ENCODE data around the gene METRN.

The METRN gene

DNA sequence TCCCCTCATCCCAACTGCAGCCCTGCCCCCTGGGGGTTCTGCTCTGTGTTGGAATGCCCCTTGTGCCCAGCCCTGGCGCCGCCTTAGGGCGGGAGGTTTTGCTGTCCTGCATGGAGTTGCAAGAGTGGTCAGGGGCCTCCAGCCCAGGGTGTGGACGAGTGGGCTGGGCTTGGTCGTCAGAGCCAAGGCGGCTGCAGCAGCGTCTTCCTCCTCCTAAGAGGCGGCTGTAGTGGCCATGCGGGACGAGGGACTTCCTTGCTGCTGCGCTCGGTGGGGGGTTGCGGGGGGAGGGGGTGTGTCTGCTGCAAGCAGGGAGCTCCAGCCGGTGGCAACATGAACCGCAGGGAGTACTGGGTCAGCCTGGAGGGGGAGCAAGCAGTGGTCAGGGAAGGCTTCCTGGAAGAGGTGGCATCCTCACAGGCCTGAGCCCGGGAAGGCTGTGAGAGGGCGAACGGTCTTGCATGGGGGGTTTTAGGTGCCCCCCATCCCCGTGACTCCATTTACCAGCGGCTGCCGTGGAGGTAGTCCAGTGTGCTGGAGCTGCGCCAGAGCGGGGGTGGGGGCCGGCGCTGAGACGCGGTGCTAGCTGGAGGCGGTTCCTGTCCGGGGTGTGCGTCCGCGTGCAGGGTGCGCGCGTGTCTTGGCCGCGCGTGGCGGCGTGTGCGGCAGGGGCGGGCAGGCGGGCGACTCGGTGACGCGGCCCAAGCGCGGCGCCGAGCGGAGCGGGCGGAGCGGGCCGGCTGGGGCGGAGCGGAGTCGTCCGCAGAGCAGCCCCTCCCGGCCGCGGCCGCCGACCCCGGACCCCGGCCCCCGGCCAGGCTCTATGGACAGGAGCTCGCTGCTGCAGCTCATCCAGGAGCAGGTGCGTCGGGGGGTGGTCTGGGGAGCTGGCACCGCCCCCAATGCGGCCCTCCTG is 39.7 kb upstream of the METRN start, which contains the start of gene RHBDL1:
Gene RHBDL1 (plus strand): TSS at position 704 of the 916 bp plus-strand sequence. CDS start 120 bp downstream, at position 824.
- H3K4me1 Mint-ChIP-seq (ENCODE audit: low read depth), result peaks cover 5% of the 10 kb centered on the region
- H3K27me3 Mint-ChIP-seq, result no peaks in the 10 kb centered on the region
- H3K27ac Mint-ChIP-seq, result no peak within 1 kb of the TSS
- peak within 1 kb of the TSS; percentile 35 for H3K4me3 Mint-ChIP-seq
- no peaks in the 10 kb centered on the region for H3K9me3 Mint-ChIP-seq (ENCODE audit: low read depth)
- H3K36me3 Mint-ChIP-seq, result no peaks in the 10 kb centered on the region

DNA sequence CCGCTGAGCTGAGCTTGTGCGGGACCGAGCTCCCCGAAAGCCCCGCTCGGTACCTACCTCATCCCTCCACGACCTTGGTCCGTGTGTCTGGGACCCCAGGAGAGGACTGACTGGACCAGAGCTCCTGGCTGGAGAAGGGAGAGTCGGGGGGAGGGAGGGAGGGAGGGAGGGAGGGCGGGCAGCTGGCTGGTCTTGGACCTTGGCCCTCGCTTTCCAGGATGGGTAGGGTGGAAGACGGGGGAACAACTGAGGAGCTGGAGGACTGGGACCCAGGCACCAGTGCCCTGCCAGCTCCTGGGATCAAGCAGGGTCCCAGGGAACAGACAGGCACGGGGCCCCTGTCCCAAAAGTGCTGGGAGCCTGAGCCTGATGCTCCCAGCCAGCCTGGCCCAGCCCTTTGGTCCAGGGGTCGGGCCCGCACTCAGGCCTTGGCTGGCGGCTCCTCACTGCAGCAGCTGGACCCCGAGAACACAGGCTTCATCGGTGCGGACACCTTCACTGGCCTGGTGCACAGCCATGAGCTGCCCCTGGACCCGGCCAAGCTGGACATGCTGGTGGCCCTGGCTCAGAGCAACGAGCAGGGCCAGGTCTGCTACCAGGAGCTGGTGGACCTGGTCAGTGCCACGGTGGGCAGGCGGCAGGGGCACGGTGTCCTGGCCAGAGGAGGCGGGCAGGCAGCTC is 38.9 kb upstream of the METRN start:
- no peaks in the 10 kb centered on the region for H3K27me3 Mint-ChIP-seq

DNA sequence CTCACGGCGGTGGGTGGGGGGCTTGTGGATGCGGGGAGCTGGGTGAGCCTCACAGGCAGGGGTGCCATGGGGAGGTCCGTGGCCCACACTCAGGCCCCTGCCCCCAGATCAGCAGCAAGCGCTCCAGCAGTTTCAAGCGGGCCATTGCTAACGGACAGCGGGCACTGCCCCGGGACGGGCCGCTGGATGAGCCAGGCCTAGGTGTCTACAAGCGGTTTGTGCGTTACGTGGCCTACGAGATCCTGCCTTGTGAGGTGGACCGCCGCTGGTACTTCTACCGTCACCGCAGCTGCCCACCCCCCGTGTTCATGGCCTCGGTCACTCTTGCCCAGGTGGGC is 38.4 kb upstream of the METRN start:
- peaks cover 11% of the 10 kb centered on the region for H3K4me1 Mint-ChIP-seq (ENCODE audit: low read depth)
- no peaks in the 10 kb centered on the region for H3K9me3 Mint-ChIP-seq (ENCODE audit: low read depth)
- H3K27ac Mint-ChIP-seq, result no peak overlapping the region
- no peak overlapping the region for H3K4me3 Mint-ChIP-seq
- no peaks in the 10 kb centered on the region for H3K36me3 Mint-ChIP-seq
- no peaks in the 10 kb centered on the region for H3K27me3 Mint-ChIP-seq

More for the DNA sequence above, 38.9 kb upstream of the METRN start:
- Mint-ChIP-seq H3K27ac (no peak overlapping the region), H3K36me3 (no peaks in the 10 kb centered on the region), H3K4me1 (ENCODE audit: low read depth) (peaks cover 7% of the 10 kb centered on the region), H3K9me3 (ENCODE audit: low read depth) (no peaks in the 10 kb centered on the region), H3K4me3 (no peak overlapping the region)

DNA sequence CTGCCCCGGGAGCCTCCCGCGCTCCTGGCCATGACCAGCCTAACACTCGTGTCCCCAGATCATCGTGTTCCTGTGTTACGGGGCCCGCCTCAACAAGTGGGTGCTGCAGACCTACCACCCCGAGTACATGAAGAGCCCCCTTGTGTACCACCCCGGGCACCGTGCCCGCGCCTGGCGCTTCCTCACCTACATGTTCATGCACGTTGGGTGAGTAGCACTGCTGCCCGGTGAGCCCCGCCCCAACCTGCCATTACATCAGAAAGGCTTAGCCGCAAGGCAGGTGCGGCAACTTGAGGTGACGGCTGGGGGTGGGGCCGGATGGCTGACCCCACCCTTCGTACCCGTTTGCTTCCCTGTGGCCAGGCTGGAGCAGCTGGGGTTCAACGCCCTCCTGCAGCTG is 38.0 kb upstream of the METRN start:
- H3K4me3 Mint-ChIP-seq, result no peak overlapping the region
- no peaks in the 10 kb centered on the region for H3K9me3 Mint-ChIP-seq (ENCODE audit: low read depth)
- peaks cover 15% of the 10 kb centered on the region for H3K4me1 Mint-ChIP-seq (ENCODE audit: low read depth)
- no peak overlapping the region for H3K27ac Mint-ChIP-seq
- no peaks in the 10 kb centered on the region for H3K27me3 Mint-ChIP-seq
- H3K36me3 Mint-ChIP-seq, result no peaks in the 10 kb centered on the region

DNA sequence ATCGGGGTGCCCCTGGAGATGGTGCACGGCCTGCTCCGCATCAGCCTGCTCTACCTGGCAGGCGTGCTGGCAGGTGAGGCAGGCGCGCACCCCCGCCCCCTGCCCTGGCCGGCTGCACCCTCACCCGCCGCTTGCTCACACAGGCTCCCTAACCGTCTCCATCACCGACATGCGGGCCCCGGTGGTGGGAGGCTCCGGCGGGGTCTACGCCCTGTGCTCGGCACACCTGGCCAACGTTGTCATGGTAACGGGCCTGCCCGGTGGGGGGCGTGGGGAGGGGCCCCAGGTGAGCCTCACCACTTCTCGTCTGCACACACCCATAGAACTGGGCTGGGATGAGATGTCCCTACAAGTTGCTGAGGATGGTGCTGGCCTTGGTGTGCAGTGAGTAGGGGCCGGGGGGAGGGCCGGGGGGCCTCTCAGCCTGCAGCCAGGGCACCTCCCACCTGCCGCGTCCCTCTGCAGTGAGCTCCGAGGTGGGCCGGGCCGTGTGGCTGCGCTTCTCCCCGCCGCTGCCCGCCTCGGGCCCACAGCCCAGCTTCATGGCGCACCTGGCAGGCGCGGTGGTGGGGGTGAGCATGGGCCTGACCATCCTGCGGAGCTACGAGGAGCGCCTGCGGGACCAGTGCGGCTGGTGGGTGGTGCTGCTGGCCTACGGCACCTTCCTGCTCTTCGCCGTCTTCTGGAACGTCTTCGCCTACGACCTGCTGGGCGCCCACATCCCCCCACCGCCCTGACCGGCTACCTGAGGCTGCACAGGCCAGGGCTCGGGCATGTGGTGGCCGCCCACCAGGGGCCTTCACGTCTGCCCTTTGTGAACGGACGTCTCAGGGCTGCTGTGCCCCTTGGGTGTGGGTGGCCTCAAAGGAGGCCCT is 37.4 kb upstream of the METRN start:
- Mint-ChIP-seq H3K36me3 (peaks cover 1% of the 10 kb centered on the region), H3K4me3 (no peak overlapping the region), H3K4me1 (ENCODE audit: low read depth) (peaks cover 17% of the 10 kb centered on the region), H3K9me3 (ENCODE audit: low read depth) (no peaks in the 10 kb centered on the region), H3K27ac (no peak overlapping the region), H3K27me3 (no peaks in the 10 kb centered on the region)

DNA sequence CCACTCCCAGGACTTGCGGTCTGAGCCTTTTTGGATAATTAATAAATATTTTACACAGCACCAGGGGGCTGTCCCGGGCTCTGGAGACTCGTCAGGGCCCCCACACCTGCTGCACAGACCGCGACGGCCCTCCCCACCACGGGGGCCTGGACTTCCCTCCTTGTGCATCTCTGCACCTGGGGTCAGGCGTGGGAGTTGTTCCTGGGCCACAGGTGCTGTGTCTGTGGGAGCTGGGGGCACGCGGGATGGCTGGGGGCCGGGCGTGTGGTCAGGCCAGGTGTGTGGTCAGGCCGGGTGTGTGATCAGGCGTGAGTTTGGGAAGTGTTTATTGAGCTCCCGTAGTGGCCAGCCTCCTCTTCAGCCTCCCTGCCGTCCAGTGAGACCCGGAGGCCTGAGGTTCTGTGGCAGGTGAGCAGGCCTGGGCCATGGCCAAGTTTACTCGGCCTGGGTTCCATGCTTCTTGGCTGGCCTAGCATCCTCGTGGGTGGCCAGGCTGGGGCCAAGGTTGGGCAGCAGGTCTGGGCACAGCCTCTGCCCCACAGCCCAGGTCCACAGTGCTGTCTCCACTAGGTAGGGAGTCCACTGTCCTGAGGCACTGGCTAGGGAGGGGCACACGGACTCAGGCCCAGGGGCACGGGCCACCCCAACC is 36.6 kb upstream of the METRN start:
- no peak overlapping the region for H3K27ac Mint-ChIP-seq
- no peaks in the 10 kb centered on the region for H3K9me3 Mint-ChIP-seq (ENCODE audit: low read depth)
- peaks cover 18% of the 10 kb centered on the region for H3K4me1 Mint-ChIP-seq (ENCODE audit: low read depth)
- peaks cover 2% of the 10 kb centered on the region for H3K36me3 Mint-ChIP-seq
- no peaks in the 10 kb centered on the region for H3K27me3 Mint-ChIP-seq
- H3K4me3 Mint-ChIP-seq, result no peak overlapping the region

DNA sequence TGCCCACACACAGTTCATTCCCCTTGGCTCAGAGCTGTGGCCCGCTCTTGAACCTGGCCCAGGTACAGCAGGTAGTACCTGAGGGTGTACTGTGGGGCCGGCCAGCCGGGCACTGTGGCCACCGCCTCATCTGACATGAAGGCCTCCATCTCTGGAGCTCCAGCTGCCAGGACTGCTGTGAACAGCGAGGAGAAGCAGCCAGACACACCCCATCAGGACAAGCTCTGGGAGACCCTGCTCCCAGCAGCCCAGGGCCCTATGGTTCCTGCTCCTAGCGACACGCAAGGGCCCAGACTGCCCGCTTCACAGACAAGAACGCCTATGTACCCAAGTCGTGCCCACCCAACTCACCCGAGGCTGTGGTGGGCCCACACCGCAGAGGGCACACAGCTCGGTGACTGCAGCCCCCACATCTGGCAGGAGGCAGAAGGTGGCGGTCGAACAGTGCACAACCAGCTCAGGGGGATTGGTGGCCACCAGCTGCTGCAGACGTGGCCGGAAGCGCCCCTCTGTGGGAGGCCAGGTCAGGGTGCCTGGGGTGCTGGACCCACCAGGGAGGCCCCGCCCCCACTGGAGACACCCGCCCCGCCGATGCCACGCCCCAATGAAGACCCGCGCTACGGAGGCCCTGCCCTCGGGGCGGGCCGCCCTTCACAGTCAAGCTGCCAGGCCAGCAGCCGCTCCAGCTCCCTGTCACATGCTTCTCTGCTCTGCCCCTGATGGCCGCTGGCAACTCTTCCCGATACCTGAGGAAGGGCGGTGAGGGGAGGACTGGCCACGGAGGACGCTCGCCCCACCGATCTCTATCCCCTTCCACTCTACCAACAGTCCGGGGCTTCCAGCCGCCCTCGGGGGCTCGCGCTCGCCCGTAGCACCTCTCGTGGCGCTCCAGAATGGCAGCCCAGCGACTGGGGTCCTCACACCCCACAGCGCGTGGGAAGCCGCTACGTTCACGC is 35.8 kb upstream of the METRN start:
- peak overlapping the region; percentile 41 for H3K27ac Mint-ChIP-seq
- H3K4me3 Mint-ChIP-seq, result peak overlapping the region; percentile 80

DNA sequence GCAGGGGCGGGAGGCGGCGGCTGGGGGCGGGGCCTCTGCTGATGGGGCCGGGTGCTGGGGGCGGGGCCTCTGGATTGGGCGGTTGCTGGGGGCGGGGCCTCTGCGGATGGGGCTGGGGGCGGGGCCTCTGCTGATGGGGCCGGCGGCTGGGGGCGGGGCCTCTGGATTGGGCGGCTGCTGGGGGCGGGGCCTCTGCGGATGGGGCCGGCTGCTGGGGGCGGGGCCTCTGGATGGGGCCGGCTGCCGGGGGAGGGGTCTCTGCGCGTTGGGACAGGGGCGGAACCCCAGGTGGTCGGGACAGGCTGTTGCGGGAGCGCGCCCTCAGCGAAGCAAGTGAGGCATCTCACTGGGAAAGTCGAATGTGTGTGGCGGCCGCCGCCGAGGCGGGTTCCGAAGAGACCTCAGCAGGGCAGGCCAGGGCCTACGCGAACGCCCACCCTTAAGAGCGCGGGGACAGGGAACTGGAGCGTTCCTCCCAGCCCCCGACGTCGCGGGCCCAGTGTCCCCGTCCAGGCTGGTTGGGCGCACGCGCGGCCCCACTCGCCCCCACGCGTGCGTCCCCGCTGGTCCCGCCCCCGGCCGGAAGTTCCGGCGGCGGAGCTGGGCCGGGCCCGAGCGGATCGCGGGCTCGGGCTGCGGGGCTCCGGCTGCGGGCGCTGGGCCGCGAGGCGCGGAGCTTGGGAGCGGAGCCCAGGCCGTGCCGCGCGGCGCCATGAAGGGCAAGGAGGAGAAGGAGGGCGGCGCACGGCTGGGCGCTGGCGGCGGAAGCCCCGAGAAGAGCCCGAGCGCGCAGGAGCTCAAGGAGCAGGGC is 34.9 kb upstream of the METRN start, which contains the start of gene STUB1:
Gene STUB1 (plus strand): TSS at position 597 of the 811 bp plus-strand sequence. CDS start 116 bp downstream, at position 713.
- Mint-ChIP-seq H3K4me3 (peak within 1 kb of the TSS; percentile 86), H3K9me3 (ENCODE audit: low read depth) (no peaks in the 10 kb centered on the region), H3K36me3 (peaks cover 2% of the 10 kb centered on the region), H3K27me3 (no peaks in the 10 kb centered on the region), H3K27ac (peak within 1 kb of the TSS; percentile 85), H3K4me1 (ENCODE audit: low read depth) (peaks cover 17% of the 10 kb centered on the region)

More for the DNA sequence above, 35.8 kb upstream of the METRN start:
- Mint-ChIP-seq H3K9me3 (ENCODE audit: low read depth) (no peaks in the 10 kb centered on the region), H3K36me3 (peaks cover 2% of the 10 kb centered on the region), H3K4me1 (ENCODE audit: low read depth) (peaks cover 18% of the 10 kb centered on the region), H3K27me3 (no peaks in the 10 kb centered on the region)

DNA sequence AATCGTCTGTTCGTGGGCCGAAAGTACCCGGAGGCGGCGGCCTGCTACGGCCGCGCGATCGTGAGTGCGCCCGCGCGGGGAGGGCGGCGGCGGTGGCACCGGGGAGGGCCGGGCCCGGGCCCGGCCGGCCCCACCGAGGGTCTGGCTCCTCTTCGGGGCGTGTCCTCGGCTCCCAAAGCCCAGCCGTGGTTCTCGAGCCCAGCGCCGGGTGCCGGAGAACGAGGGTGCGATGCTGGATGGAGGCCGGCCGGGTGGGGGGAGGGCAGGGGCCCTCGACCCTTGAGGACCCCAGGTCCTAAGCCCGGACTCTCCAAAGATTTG is 34.3 kb upstream of the METRN start:
- Mint-ChIP-seq H3K4me3 (peak overlapping the region; percentile 86), H3K27me3 (no peaks in the 10 kb centered on the region), H3K36me3 (peaks cover 2% of the 10 kb centered on the region), H3K4me1 (ENCODE audit: low read depth) (peaks cover 15% of the 10 kb centered on the region), H3K9me3 (ENCODE audit: low read depth) (no peaks in the 10 kb centered on the region), H3K27ac (no peak overlapping the region)

DNA sequence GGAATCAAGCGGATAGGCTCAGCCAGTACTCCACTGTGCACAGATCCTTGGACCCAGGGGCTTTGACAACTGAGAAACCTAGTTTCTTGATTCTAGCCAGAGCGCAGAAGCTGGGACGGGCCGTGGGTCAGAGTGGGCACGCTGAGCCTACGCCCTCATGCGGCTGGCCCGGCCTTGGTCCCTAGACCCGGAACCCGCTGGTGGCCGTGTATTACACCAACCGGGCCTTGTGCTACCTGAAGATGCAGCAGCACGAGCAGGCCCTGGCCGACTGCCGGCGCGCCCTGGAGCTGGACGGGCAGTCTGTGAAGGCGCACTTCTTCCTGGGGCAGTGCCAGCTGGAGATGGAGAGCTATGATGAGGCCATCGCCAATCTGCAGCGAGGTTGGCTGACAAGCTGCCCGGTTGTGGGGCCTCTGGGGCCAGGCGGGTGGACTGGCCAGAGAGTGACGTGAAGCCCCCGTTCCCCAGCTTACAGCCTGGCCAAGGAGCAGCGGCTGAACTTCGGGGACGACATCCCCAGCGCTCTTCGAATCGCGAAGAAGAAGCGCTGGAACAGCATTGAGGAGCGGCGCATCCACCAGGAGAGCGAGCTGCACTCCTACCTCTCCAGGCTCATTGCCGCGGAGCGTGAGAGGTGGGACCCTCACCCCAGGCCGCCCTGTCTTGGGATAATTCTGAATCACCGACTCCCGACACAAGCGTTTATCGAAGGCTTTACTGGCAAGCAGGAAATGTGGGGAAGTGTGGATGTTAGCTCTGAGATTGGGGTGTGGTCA is 33.8 kb upstream of the METRN start:
- H3K4me1 Mint-ChIP-seq (ENCODE audit: low read depth), result peaks cover 15% of the 10 kb centered on the region
- no peaks in the 10 kb centered on the region for H3K27me3 Mint-ChIP-seq
- no peaks in the 10 kb centered on the region for H3K9me3 Mint-ChIP-seq (ENCODE audit: low read depth)
- H3K4me3 Mint-ChIP-seq, result peak overlapping the region; percentile 86
- peak overlapping the region; percentile 6 for H3K27ac Mint-ChIP-seq
- H3K36me3 Mint-ChIP-seq, result peaks cover 2% of the 10 kb centered on the region

DNA sequence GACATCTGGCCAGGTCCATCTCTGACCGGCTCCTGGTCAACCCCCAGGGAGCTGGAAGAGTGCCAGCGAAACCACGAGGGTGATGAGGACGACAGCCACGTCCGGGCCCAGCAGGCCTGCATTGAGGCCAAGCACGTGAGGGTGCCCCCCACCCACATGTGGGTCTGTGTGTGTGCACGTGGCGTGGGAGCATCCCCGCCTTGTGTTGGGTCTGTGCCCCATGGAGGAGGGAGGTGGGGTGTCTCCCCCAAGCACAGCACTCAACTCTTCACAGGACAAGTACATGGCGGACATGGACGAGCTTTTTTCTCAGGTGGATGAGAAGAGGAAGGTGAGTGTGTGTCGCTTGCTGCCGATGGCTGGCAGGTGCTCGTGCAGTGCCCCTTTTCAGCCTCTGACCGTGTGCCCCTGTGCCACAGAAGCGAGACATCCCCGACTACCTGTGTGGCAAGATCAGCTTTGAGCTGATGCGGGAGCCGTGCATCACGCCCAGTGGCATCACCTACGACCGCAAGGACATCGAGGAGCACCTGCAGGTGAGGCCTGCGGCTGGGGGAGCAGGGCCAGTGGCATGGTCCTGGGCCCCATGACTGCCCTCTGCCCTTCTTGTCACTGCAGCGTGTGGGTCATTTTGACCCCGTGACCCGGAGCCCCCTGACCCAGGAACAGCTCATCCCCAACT is 33.0 kb upstream of the METRN start:
- peak overlapping the region; percentile 86 for H3K4me3 Mint-ChIP-seq
- no peaks in the 10 kb centered on the region for H3K27me3 Mint-ChIP-seq
- peaks cover 15% of the 10 kb centered on the region for H3K4me1 Mint-ChIP-seq (ENCODE audit: low read depth)
- H3K36me3 Mint-ChIP-seq, result peaks cover 2% of the 10 kb centered on the region
- H3K9me3 Mint-ChIP-seq (ENCODE audit: low read depth), result no peaks in the 10 kb centered on the region
- H3K27ac Mint-ChIP-seq, result peak overlapping the region; percentile 72

Data from activated naive CD8-positive, alpha-beta T cell (primary cell).